Measurements from ENCODE around the gene PLXNA4. TPM values are rescaled to one million over a fixed set of nuclear protein-coding genes. Genes with fewer than 3 reads are reported as not detected.

Gene PLXNA4
- total and polyA plus RNA-seq, 8 donors, result 1.9 to 6.6 (median 3.4) TPM

DNA sequence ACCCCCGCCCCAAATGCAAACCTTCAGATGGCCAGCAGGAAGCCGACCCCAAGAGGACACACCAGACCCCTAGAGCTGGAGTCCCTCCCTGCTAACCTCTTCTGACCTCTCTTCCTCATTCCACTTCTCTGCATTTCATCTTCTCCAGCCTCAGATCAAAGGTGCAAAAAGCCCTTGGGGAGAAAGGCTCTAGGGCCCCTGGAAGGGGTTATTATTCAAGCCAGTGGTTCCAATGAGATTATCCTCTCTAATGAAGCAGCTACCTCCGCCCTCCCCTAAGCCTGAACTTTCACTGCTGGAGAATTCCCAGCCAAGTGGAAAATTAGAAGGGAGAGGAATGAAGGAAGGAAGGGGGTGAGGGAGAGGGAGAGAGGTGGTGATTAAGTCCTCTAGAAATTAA, 343.9 kb downstream of the PLXNA4 start:
- ATAC-seq, result no peak
- Histone ChIP-seq H3K27me3 (no peaks in the 10 kb centered on the region), H3K4me1 (no peaks in the 10 kb centered on the region), H3K4me3 (no peak overlapping the region), H3K9me3 (no peaks in the 10 kb centered on the region), H3K27ac (no peak overlapping the region), H3K36me3 (no peaks in the 10 kb centered on the region)
- TF ChIP-seq, protein P1, sequence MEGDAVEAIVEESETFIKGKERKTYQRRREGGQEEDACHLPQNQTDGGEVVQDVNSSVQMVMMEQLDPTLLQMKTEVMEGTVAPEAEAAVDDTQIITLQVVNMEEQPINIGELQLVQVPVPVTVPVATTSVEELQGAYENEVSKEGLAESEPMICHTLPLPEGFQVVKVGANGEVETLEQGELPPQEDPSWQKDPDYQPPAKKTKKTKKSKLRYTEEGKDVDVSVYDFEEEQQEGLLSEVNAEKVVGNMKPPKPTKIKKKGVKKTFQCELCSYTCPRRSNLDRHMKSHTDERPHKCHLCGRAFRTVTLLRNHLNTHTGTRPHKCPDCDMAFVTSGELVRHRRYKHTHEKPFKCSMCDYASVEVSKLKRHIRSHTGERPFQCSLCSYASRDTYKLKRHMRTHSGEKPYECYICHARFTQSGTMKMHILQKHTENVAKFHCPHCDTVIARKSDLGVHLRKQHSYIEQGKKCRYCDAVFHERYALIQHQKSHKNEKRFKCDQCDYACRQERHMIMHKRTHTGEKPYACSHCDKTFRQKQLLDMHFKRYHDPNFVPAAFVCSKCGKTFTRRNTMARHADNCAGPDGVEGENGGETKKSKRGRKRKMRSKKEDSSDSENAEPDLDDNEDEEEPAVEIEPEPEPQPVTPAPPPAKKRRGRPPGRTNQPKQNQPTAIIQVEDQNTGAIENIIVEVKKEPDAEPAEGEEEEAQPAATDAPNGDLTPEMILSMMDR (IDR thresholded peaks at IDR 0.05), result no peak
- no peak for DNase-seq
- intact Hi-C loops (cut with DNase I), result no loop called here

DNA sequence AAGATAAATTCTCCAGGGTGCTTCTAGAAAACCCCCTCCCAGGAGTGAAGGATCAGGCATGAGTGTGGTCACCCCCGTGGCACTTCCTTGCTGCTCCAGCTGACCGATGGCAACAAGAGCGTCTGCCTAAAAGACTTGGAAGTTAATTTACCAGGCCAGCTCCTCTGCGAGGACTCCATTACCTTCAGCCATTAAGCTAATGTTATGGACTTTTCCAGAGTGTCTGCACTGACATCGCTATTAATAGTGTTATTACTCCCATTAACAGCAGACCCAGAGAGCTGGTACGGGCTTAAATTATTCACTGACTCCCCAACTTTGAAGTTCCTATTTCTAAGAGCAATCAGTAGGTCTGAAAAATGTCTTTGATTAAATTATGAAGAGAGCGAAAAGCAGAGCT, 345.8 kb downstream of the PLXNA4 start:
- ATAC-seq (no peak), DNase-seq (no peak)
- no peaks in the 10 kb centered on the region for H3K4me1 ChIP-seq
- no peaks in the 10 kb centered on the region for H3K36me3 ChIP-seq
- H3K27me3 ChIP-seq, result no peaks in the 10 kb centered on the region
- no peak overlapping the region for H3K4me3 ChIP-seq
- TF ChIP-seq, protein P1 (IDR thresholded peaks at IDR 0.05), result no peak
- H3K9me3 ChIP-seq, result no peaks in the 10 kb centered on the region
- H3K27ac ChIP-seq, result no peak overlapping the region
- intact Hi-C loops (cut with DNase I), result no loop called here

DNA sequence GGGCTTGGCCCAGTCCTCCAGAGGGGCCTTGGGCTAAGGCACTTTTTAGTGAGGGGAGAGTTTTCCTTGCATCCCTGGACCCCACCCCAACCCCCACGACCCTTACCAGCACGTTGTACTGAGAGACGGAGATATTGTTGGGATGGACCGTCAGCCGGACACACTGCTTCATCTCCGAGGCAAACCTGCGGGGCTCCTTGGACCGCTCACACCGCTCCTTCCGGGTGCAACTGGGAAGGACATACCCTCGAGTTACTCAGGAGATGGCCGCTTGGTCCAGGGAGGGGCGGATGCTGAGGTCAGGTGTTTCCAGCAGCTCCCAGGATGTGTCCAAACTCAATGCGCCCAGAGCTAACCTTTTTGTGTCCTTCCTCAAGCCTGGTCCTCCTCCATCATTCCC, 348.0 kb downstream of the PLXNA4 start:
- intact Hi-C loops (cut with DNase I), result no loop called here
- DNase-seq, result no peak

DNA sequence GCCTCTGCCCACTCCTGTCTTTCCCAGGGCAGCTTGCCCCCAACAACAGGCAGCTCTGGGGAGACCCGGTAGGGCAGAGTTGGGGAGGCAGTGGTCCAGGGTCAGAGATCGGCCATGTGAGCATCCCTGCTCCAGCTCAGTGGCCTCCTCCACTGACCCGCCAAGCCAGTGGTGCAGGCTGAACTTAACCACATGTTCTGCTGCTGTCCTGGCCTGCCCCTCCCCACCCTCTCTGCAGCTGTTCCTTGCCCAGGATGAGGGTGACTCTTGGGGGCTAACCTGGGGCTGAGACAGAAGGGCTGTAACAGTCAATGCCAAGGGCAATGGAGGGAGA, 349.3 kb downstream of the PLXNA4 start:
- H3K9me3 ChIP-seq, result no peaks in the 10 kb centered on the region
- H3K36me3 ChIP-seq, result no peaks in the 10 kb centered on the region
- no peaks in the 10 kb centered on the region for H3K27me3 ChIP-seq
- ATAC-seq (no peak), DNase-seq (no peak)
- no peaks in the 10 kb centered on the region for H3K4me1 ChIP-seq
- H3K4me3 ChIP-seq, result no peak overlapping the region
- TF ChIP-seq, protein P1 (IDR thresholded peaks at IDR 0.05), result no peak
- H3K27ac ChIP-seq, result no peak overlapping the region
- intact Hi-C loops (cut with DNase I), result no loop called here

More for the DNA sequence above, 348.0 kb downstream of the PLXNA4 start:
- no peak overlapping the region for H3K4me3 ChIP-seq
- no peaks in the 10 kb centered on the region for H3K9me3 ChIP-seq
- no peaks in the 10 kb centered on the region for H3K4me1 ChIP-seq
- H3K36me3 ChIP-seq, result no peaks in the 10 kb centered on the region
- TF ChIP-seq, protein P1 (IDR thresholded peaks at IDR 0.05), result no peak
- H3K27ac ChIP-seq, result no peak overlapping the region
- no peaks in the 10 kb centered on the region for H3K27me3 ChIP-seq
- no peak for ATAC-seq

DNA sequence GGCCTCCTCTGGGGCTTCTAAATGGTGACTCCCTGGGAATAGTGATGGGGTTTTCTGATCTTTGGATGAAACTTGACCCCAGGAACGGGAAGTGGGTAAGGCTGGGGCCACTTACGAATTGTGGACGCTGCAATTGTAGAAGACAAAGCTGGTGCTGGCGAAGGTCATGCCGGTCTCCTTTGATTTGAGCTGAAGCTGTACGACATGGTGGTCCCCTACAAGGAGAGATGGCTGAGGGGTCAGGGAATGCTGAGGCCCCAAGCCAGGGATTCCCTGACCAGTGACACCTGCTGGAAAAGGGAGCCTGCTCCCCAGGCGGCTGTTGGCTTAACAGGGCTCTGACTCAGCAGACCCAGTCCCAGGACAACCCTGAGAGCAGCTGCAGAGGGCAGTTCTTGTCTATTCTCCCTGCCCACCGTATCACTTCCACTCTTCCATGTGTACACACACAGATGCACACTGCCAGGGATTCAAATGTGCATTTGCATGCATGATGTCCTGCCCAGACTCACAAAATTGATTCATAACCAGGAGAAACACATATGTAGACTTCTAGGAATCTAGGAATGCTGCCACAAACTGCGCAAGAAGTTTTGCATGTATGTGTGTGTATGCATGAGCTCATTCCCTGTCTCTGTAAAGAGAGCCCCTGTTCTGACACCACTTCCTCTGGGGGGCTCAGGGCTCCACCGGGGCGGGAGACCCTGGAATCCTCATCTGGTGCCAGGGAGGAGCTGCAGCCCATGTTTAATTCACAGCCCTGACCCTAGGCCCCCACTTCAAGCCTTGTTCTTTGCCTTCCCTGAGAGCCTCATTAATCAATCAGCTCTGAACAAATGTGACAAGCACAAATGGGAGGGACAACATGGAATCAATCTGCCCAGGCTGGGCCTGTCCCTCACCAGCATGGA, 350.0 kb downstream of the PLXNA4 start:
- H3K9me3 ChIP-seq, result no peaks in the 10 kb centered on the region
- DNase-seq (no peak), ATAC-seq (no peak)
- H3K36me3 ChIP-seq, result no peaks in the 10 kb centered on the region
- intact Hi-C loops (cut with DNase I), result no loop called here
- no peaks in the 10 kb centered on the region for H3K27me3 ChIP-seq
- TF ChIP-seq, protein P1 (IDR thresholded peaks at IDR 0.05), result no peak
- no peak overlapping the region for H3K4me3 ChIP-seq
- no peaks in the 10 kb centered on the region for H3K4me1 ChIP-seq
- H3K27ac ChIP-seq, result no peak overlapping the region
